Stimulated activated CD8-positive, alpha-beta memory T cell treated with anti-CD3 and anti-CD28 coated beads, Interleukin-15, amount 100 ng/mL, for 1 hour (primary cell): ENCODE measurements around the gene HOXC6.

Experiments
- DNase-seq: peaks from one replicate; pipeline ENCODE4 v3.0.0-alpha.2; 2020; ENCODE audit warnings: low read depth

HOXC6 gene

GRCh38 chr12:54015018-54015931 lies 13.0 kb upstream of the HOXC6 start:
- no peak for DNase-seq

DNA sequence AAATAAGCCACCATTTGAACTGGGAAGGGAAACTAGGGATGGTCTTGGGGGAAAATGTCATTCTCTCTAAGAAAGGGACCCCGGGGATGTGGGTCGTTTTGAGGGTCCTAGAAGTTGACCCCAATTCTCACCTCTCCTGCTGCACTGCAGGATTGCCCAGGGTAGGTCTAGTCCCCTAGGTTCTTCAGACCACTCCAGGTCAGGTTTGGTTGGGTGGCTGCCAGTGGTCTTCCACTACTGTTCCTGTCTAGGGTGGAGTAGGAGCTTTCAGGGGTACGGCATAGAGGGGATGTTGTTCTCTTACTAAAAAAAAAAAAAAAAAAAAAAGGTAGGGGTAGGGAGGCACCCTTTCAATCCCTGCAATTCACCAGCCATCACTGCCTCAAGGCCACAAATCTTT lies 12.2 kb upstream of the HOXC6 start:
- no peak for DNase-seq

GRCh38 chr12:54016478-54016964 lies 11.7 kb upstream of the HOXC6 start:
- DNase-seq: no peak

GRCh38 chr12:54017027-54017788 lies 11.0 kb upstream of the HOXC6 start:
- no peak for DNase-seq

- DNase-seq: peak; percentile 51
These were observed 10.3 kb upstream of the HOXC6 start for GRCh38 chr12:54017878-54018467.

DNA sequence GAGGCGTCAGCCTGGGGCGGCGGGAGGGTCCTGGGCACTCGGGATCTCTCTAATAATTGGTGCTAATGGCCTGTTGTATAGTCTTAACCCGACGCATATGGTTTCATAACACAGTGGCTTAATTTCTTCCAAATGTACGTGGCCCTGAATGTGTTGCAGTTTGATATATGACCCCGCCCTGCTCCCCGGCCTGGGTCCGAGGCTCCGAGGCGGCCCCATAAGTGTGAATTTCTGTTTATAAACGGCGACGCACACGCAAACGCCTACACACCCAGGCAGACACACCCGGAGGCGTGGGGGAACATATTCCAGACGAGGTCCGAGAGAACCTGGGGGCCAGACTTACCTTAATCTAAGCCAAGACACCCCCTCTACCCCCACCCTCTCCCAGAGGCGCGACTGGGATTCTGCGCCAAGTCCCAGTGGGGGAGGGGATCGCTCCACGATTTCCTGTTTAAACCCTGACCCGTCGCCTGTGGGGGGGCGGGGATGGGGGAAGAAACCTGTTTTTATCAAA lies 9.7 kb upstream of the HOXC6 start:
- no peak for DNase-seq

GRCh38 chr12:54019091-54019811 lies 9.0 kb upstream of the HOXC6 start:
- no peak for DNase-seq

GRCh38 chr12:54019924-54020590 lies 8.2 kb upstream of the HOXC6 start:
- DNase-seq: no peak

- DNase-seq: no peak
These were observed 7.4 kb upstream of the HOXC6 start for GRCh38 chr12:54020591-54021405.

- DNase-seq: no peak
These were observed 6.7 kb upstream of the HOXC6 start for GRCh38 chr12:54021432-54022013.

DNA sequence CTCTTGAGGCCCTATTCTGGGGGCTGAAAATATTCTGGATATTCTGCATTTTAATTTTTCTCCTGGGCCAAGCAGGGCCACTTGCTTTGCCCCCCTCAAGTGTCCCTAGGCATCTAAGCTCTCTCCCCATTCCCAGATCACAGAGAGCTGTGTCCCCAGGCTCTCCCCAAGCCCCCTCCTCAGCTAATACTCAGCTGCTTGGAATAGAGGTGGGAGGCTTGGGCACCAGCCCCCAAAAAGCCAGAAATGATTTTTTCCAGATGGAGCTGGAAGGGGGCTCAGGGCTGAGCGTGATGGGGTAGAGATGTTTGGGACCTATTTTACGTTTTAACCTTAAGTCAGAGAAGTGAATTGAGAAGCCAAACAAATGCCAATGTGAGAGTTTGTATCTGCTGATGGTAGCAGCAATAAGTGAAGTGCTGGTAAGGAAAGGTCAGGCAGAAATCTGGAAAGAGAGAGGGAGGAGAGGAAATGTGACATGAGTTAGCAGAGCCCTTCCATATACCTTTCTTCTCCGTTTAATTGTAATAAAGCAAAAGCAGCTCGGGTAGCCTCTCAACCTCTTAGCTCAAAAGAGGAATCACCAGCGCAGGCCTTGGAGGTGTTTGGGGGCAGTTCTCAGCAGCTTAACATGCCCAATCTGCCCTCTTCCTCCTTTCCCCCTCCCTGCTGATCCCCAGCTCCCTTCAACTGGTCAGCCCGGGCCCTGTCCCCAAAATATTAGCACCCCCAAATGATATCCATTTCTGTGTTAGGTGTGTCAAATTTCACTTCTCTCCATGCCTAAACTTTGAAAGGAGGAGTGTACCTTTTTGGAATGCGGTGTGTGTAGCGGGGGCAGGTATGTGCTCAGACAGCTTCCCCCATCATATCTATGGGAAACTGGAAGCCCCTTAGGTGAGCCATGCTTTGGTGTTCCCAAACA lies 5.0 kb upstream of the HOXC6 start:
- DNase-seq: no peak

DNA sequence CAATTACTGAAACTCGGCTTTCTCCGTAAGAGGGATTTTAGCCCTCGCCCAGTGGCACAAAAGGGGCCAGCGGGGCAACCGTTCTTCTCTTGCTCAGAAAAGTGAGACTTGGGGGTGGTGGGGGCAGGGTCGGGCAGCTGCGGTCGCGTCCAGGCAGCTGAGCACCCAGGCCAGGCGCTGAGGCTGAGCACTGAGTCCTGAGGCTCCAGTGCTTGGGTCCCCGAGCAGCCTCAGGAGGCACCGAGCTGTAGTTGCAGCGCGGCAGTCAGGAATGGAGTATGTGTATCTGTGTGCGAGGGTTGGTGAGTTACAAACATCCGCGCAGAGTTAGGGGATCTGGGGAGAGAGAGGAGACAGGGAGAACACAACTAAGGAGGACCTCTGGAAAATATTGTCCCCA lies 4.1 kb upstream of the HOXC6 start:
- DNase-seq: no peak

- no peak for DNase-seq
These were observed 3.5 kb upstream of the HOXC6 start for GRCh38 chr12:54024581-54025305.

DNA sequence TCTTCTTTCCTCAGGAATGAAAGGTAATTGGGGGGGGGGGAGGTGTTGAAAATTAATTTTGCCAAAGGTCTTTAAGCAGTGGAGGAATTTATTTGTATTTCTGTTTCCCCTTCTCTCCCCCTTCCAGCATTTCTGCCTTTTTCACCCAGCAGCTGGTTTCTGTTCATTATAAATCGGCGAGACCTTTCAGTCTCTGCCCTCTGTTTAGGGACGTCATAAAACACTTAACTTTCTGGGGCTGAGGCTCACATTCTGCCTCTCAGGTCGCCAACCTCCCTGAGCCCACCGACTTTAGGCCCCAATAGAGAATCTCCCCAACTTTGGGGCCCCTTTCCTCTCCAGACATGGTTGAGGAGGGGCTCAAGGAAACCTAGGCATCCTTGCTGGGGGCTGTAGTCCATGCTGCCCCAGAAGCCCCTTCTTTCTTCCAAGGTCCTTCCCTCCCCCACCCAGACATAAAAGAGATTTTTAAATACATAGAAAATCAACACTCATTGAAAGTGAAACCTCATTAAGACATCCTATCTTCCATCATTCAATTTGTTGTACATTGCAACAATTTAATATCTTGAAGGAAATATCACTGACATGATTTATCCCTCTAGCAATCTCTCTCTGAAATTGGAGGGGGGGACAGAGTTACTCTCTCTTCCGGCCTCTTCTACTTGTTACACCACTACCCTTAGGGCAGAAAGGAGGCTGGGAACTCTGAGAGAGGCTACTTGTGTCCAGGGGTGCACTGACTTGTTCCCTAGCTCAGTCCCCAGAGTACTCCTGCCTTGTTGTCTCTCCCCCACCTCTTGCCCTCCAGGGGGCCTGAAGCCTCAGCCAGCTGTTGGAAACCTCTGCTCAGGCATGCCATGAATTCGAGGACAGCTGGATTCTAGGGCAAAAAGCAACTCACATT lies 2.5 kb upstream of the HOXC6 start:
- DNase-seq: no peak

- DNase-seq: no peak
These were observed 1.4 kb upstream of the HOXC6 start for GRCh38 chr12:54026640-54027441.

- DNase-seq: no peak
These were observed 826 bp upstream of the HOXC6 start for GRCh38 chr12:54027442-54027786.
